SKM-1 (cell line): ENCODE measurements around the gene ENGASE.

Experiments used
- DNase-seq: peaks from one replicate; lab custom pipeline; 2025; ENCODE audit not compliant: unreplicated experiment; lab: John Stamatoyannopoulos, UW

The ENGASE gene

GRCh38 chr17:79135011-79135410 is 60.4 kb downstream of the ENGASE start:
- DNase-seq, result no peak

- no peak for DNase-seq
These were observed 61.2 kb downstream of the ENGASE start for GRCh38 chr17:79135628-79136405.
